Liver (tissue), 9 donors: ENCODE results near the gene RCSD1. TPM values are rescaled to one million over a fixed set of nuclear protein-coding genes. Genes with fewer than 3 reads are reported as not detected.

ENCODE experiments used
- DNase-seq: peaks from one replicate; pipeline ENCODE4 v3.0.0-alpha.2; 2017; ENCODE audit warnings: low spot score
- H3K27ac ChIP-seq, 2 donors: one replicate each; pipeline ENCODE4 v1.7.0; 2013; ENCODE audit warnings: inconsistent platforms in 2 of 2, low read length in 2 of 2, control low read depth in 1 of 2, low read depth in 1 of 2, mild to moderate bottlenecking in 1 of 2
- H3K27me3 ChIP-seq, 4 donors: one replicate each; pipeline versions ENCODE4 v1.6.1 to v1.7.0; 2013; ENCODE audit warnings: low read length in 3 of 4, inconsistent platforms in 1 of 4, mild to moderate bottlenecking in 1 of 4, moderate library complexity in 1 of 4; ENCODE audit not compliant: control insufficient read depth in 4 of 4, insufficient read depth in 4 of 4
- H3K36me3 ChIP-seq, 4 donors: one replicate each; pipeline versions ENCODE4 v1.6.1 to v1.7.0; 2013; ENCODE audit warnings: low read length in 3 of 4, mild to moderate bottlenecking in 3 of 4, low read depth in 1 of 4, moderate library complexity in 1 of 4; ENCODE audit not compliant: control insufficient read depth in 4 of 4, insufficient read depth in 3 of 4
- H3K4me1 ChIP-seq, 4 donors: one replicate each; pipeline versions ENCODE4 v1.6.1 to v1.7.0; 2013; ENCODE audit warnings: low read length in 3 of 4, mild to moderate bottlenecking in 3 of 4, moderate library complexity in 1 of 4; ENCODE audit not compliant: control insufficient read depth in 4 of 4, insufficient read depth in 4 of 4
- H3K4me3 ChIP-seq, 3 donors: one replicate each; pipeline versions ENCODE4 v1.6.1 to v1.7.0; 2013; ENCODE audit warnings: low read length in 3 of 3, control low read depth in 1 of 3, low read depth in 1 of 3, mild to moderate bottlenecking in 1 of 3
- H3K9ac ChIP-seq, 2 donors: one replicate each; pipeline ENCODE4 v1.7.0; 2013; ENCODE audit warnings: low read length in 2 of 2, mild to moderate bottlenecking in 2 of 2, moderate library complexity in 2 of 2, control low read depth in 1 of 2, low read depth in 1 of 2
- H3K9me3 ChIP-seq, 4 donors: one replicate each; pipeline versions ENCODE4 v1.6.1 to v1.7.0; 2013; ENCODE audit warnings: low read length in 3 of 4; ENCODE audit not compliant: control insufficient read depth in 4 of 4
- ATF3 ChIP-seq: IDR thresholded peaks from 2 replicates; pipeline ENCODE4 v1.6.1; 2016; ENCODE audit warnings: antibody characterized with exemption
- CTCF ChIP-seq: fragments of 150-350 bp; IDR thresholded peaks from 2 replicates; pipeline ENCODE4 v1.5.1; 2017; ENCODE audit warnings: improper control_type of control experiment, low read depth, low read length; ENCODE audit not compliant: missing input control
- FOXA1 ChIP-seq: IDR thresholded peaks from 2 replicates; pipeline ENCODE4 v1.6.1; 2016; ENCODE audit warnings: antibody characterized with exemption
- FOXA2 ChIP-seq: IDR thresholded peaks from 2 replicates; pipeline ENCODE4 v1.6.1; 2016; ENCODE audit warnings: antibody characterized with exemption
- GABPA ChIP-seq, 2 donors: IDR thresholded peaks in 1 of 2; conservative IDR thresholded peaks in 1 of 2; 2 replicates each; pipeline ENCODE4 v1.6.1; 2016; ENCODE audit warnings: antibody characterized with exemption in 2 of 2, mild to moderate bottlenecking in 1 of 2, moderate library complexity in 1 of 2
- HNF4A ChIP-seq, 2 donors: conservative IDR thresholded peaks; 2 replicates each; pipeline ENCODE4 v1.6.1; 2016; ENCODE audit warnings: antibody characterized with exemption in 2 of 2, mild to moderate bottlenecking in 2 of 2
- JUND ChIP-seq, 2 donors: IDR thresholded peaks; 2 replicates each; pipeline ENCODE4 v1.6.1; 2016; ENCODE audit warnings: antibody characterized with exemption in 2 of 2
- MAX ChIP-seq: IDR thresholded peaks from 2 replicates; pipeline ENCODE4 v1.6.1; 2016; ENCODE audit warnings: antibody characterized with exemption
- NR2F2 ChIP-seq: IDR thresholded peaks from 2 replicates; pipeline ENCODE4 v1.6.1; 2016; ENCODE audit warnings: antibody characterized with exemption
- RAD21 ChIP-seq, 2 donors: IDR thresholded peaks; 2 replicates each; pipeline ENCODE4 v1.6.1; 2016; ENCODE audit warnings: antibody characterized with exemption in 2 of 2, mild to moderate bottlenecking in 2 of 2
- REST ChIP-seq: IDR thresholded peaks from 2 replicates; pipeline ENCODE4 v1.6.1; 2016; ENCODE audit warnings: antibody characterized with exemption, mild to moderate bottlenecking
- RXRA ChIP-seq, 2 donors: IDR thresholded peaks; 2 replicates each; pipeline ENCODE4 v1.6.1; 2017 to 2018; ENCODE audit warnings: antibody characterized with exemption in 2 of 2, mild to moderate bottlenecking in 1 of 2
- SP1 ChIP-seq: IDR thresholded peaks from 2 replicates; pipeline ENCODE4 v1.6.1; 2018; ENCODE audit warnings: antibody characterized with exemption, mild to moderate bottlenecking
- TAF1 ChIP-seq: conservative IDR thresholded peaks from 2 replicates; pipeline ENCODE4 v1.6.1; 2016; ENCODE audit warnings: antibody characterized with exemption, mild to moderate bottlenecking
- YY1 ChIP-seq: IDR thresholded peaks from 2 replicates; pipeline ENCODE4 v1.6.1; 2016; ENCODE audit warnings: antibody characterized with exemption, mild to moderate bottlenecking
- WGBS: extraction: QIAGEN DNeasy Blood & Tissue Kit; methylation state at CpG from one replicate; pipeline ENCODE4 v1.1.7; 2013; 5-methylcytosine and 5-hydroxymethylcytosine counted together
- polyA plus RNA-seq, 2 donors: library from polyadenylated mRNA; stranded (reverse) in 1 of 2; unstranded in 1 of 2; fragments of 200-250 nt in 1 of 2; fragments of >200 nt in 1 of 2; fragmentation: Nextera tagmentation in 1 of 2; extraction: Ambion mirVana in 1 of 2; gene quantifications; one replicate each; pipeline versions ENCODE4 v1.2.1 to v1.2.3, GENCODE V29; 2013 to 2015
- total RNA-seq, 2 donors: library from RNA; depleted of rRNA; stranded (reverse); fragments of >200 nt; gene quantifications; one replicate each; pipeline ENCODE4 v1.2.3, GENCODE V29; 2014
- donor health status: healthy.
- donor health status: healthy.
- donor health status: healthy.
- donor health status: healthy.
- donor health status: healthy.

Gene RCSD1
- total and polyA plus RNA-seq, 4 donors = 3.1 to 15.0 (median 6.0) TPM

- H3K27ac ChIP-seq = no peak overlapping the region
- TF ChIP-seq REST = no peak
- TF ChIP-seq CTCF = no peak
- TF ChIP-seq MAX = no peak
- TF ChIP-seq TAF1 = no peak
- TF ChIP-seq RAD21 (IDR thresholded peaks at IDR 0.05) = no peak
- no peak for TF ChIP-seq YY1
- TF ChIP-seq RXRA (IDR thresholded peaks at IDR 0.05) = no peak
- no peak for TF ChIP-seq FOXA2
- TF ChIP-seq SP1 = no peak
- TF ChIP-seq JUND (IDR thresholded peaks at IDR 0.05) = no peak
- no peak for TF ChIP-seq NR2F2
- no peaks in the 10 kb centered on the region for H3K36me3 ChIP-seq
- H3K4me1 ChIP-seq = peaks cover 0 to 12% (median 5%) of the 10 kb centered on the region in 4 donors
- no peaks in the 10 kb centered on the region for H3K9me3 ChIP-seq
- WGBS = 81% methylated on average over 3 of the region's 3 CpGs
- H3K9ac ChIP-seq = no peak overlapping the region
- DNase-seq = no peak
- H3K4me3 ChIP-seq = no peak overlapping the region
- H3K27me3 ChIP-seq = no peaks in the 10 kb centered on the region
Measured at GRCh38 chr1:167708940-167709389, 78.9 kb downstream of the RCSD1 start.

GRCh38 chr1:167710836-167711235 lies 80.8 kb downstream of the RCSD1 start:
- no peak overlapping the region for H3K4me3 ChIP-seq
- WGBS = 99% methylated on average over 1 of the region's 1 CpG
- TF ChIP-seq YY1 (no peak), GABPA (IDR thresholded peaks at IDR 0.05 in 1 of 2, conservative IDR thresholded peaks at IDR 0.05 in 1 of 2) (no peak), JUND (IDR thresholded peaks at IDR 0.05) (no peak)
- no peak overlapping the region for H3K9ac ChIP-seq
- H3K27ac ChIP-seq = no peak overlapping the region
- H3K4me1 ChIP-seq = peaks cover 0 to 25% (median 10%) of the 10 kb centered on the region in 4 donors
- no peaks in the 10 kb centered on the region for H3K9me3 ChIP-seq
- no peaks in the 10 kb centered on the region for H3K27me3 ChIP-seq
- H3K36me3 ChIP-seq = no peaks in the 10 kb centered on the region
- DNase-seq = no peak

GRCh38 chr1:167711797-167712196 lies 81.8 kb downstream of the RCSD1 start:
- no peak overlapping the region for H3K4me3 ChIP-seq
- no peak overlapping the region for H3K27ac ChIP-seq
- H3K36me3 ChIP-seq = no peaks in the 10 kb centered on the region
- 29% methylated on average over 3 of the region's 3 CpGs for WGBS
- DNase-seq = no peak
- TF ChIP-seq REST (no peak), RAD21 (IDR thresholded peaks at IDR 0.05) (no peak), ATF3 (no peak), HNF4A (conservative IDR thresholded peaks at IDR 0.05) (peak in 1 of 2 donors; percentile 53), RXRA (IDR thresholded peaks at IDR 0.05) (peak in 1 of 2 donors; percentile 12), FOXA1 (no peak)
- H3K9ac ChIP-seq = no peak overlapping the region
- H3K9me3 ChIP-seq = no peaks in the 10 kb centered on the region
- H3K27me3 ChIP-seq = no peaks in the 10 kb centered on the region
- peaks cover 0 to 27% (median 10%) of the 10 kb centered on the region in 4 donors for H3K4me1 ChIP-seq
